ENCODE data around the gene MYL12B. TPM values are rescaled to one million over a fixed set of nuclear protein-coding genes. Genes with fewer than 3 reads are reported as not detected.

Gene MYL12B
- total RNA-seq, 1 experiment from 2014 or later = 229 TPM

- no peak overlapping the region for H3K4me3 Mint-ChIP-seq (ENCODE audit: unreplicated experiment)
- BruUV-seq (replicated peaks) = no TSS peak
- no peak for DNase-seq (ENCODE audit: unreplicated experiment)
- no peak for TF ChIP-seq CTCF (IDR thresholded peaks at IDR 0.05; ENCODE audit: unreplicated experiment)
- no peaks in the 10 kb centered on the region for H3K27me3 Mint-ChIP-seq (ENCODE audit: insufficient read depth, unreplicated experiment)
- H3K27ac Mint-ChIP-seq (ENCODE audit: low read depth, unreplicated experiment) = no peak overlapping the region
- no peaks in the 10 kb centered on the region for H3K9me3 Mint-ChIP-seq (ENCODE audit: unreplicated experiment)
- peaks cover 11% of the 10 kb centered on the region for H3K4me1 Mint-ChIP-seq (ENCODE audit: insufficient read depth, unreplicated experiment)
- ChIA-PET CTCF (interaction anchor here (0.5 to 0.6 kb wide), 3 partner anchors 19 to 222 kb away, joined by 3 to 5 read pairs (median 5); no protein-coding TSS in a partner anchor), POLR2A (interaction anchor here (0.6 to 1.2 kb wide), 3 partner anchors 11 to 31 kb away, joined by 3 to 4 read pairs (median 4); no protein-coding TSS in a partner anchor)
- H3K36me3 Mint-ChIP-seq (ENCODE audit: insufficient read depth, unreplicated experiment) = no peaks in the 10 kb centered on the region
- intact Hi-C loops (cut with micrococcal nuclease) = no loop called here
These were observed 46.9 kb upstream of the MYL12B start for GRCh38 chr18:3214855-3215637.

- no peaks in the 10 kb centered on the region for H3K27me3 Mint-ChIP-seq (ENCODE audit: insufficient read depth, unreplicated experiment)
- intact Hi-C loops (cut with micrococcal nuclease) = no loop called here
- no peak for TF ChIP-seq CTCF (IDR thresholded peaks at IDR 0.05; ENCODE audit: unreplicated experiment)
- DNase-seq (ENCODE audit: unreplicated experiment) = no peak
- no TSS peak for BruUV-seq (replicated peaks)
- no peaks in the 10 kb centered on the region for H3K9me3 Mint-ChIP-seq (ENCODE audit: unreplicated experiment)
- ChIA-PET CTCF (no interaction called here), POLR2A (interaction anchor here (0.6 kb wide), 1 partner anchor 29 kb away, joined by 3 read pairs; no protein-coding TSS in a partner anchor)
- H3K27ac Mint-ChIP-seq (ENCODE audit: low read depth, unreplicated experiment) = peak overlapping the region; percentile 32
- peaks cover 7% of the 10 kb centered on the region for H3K4me1 Mint-ChIP-seq (ENCODE audit: insufficient read depth, unreplicated experiment)
- H3K4me3 Mint-ChIP-seq (ENCODE audit: unreplicated experiment) = no peak overlapping the region
- H3K36me3 Mint-ChIP-seq (ENCODE audit: insufficient read depth, unreplicated experiment) = no peaks in the 10 kb centered on the region
These were observed 44.9 kb upstream of the MYL12B start for GRCh38 chr18:3216987-3217386.

- no TSS peak for BruUV-seq (replicated peaks)
- ChIA-PET POLR2A (interaction anchor here (0.7 to 1.2 kb wide), 4 partner anchors 12 to 45 kb away, joined by 3 read pairs; no protein-coding TSS in a partner anchor), CTCF (interaction anchor here (0.6 to 0.9 kb wide), 3 partner anchors 12 to 270 kb away, joined by 3 to 4 read pairs (median 3); no protein-coding TSS in a partner anchor)
- peaks cover 6% of the 10 kb centered on the region for H3K36me3 Mint-ChIP-seq (ENCODE audit: insufficient read depth, unreplicated experiment)
- peak; percentile 36 for DNase-seq (ENCODE audit: unreplicated experiment)
- peaks cover 7% of the 10 kb centered on the region for H3K4me1 Mint-ChIP-seq (ENCODE audit: insufficient read depth, unreplicated experiment)
- intact Hi-C loops (cut with micrococcal nuclease) = no loop called here
- H3K27ac Mint-ChIP-seq (ENCODE audit: low read depth, unreplicated experiment) = peak overlapping the region; percentile 32
- no peak for TF ChIP-seq CTCF (IDR thresholded peaks at IDR 0.05; ENCODE audit: unreplicated experiment)
- no peaks in the 10 kb centered on the region for H3K27me3 Mint-ChIP-seq (ENCODE audit: insufficient read depth, unreplicated experiment)
- H3K4me3 Mint-ChIP-seq (ENCODE audit: unreplicated experiment) = no peak overlapping the region
- no peaks in the 10 kb centered on the region for H3K9me3 Mint-ChIP-seq (ENCODE audit: unreplicated experiment)
These were observed 43.8 kb upstream of the MYL12B start for GRCh38 chr18:3217948-3218647.

GRCh38 chr18:3218819-3219218, 43.1 kb upstream of the MYL12B start:
- Mint-ChIP-seq H3K4me3 (ENCODE audit: unreplicated experiment) (no peak overlapping the region), H3K9me3 (ENCODE audit: unreplicated experiment) (no peaks in the 10 kb centered on the region), H3K27me3 (ENCODE audit: insufficient read depth, unreplicated experiment) (no peaks in the 10 kb centered on the region), H3K4me1 (ENCODE audit: insufficient read depth, unreplicated experiment) (peaks cover 7% of the 10 kb centered on the region), H3K36me3 (ENCODE audit: insufficient read depth, unreplicated experiment) (peaks cover 6% of the 10 kb centered on the region), H3K27ac (ENCODE audit: low read depth, unreplicated experiment) (no peak overlapping the region)
- no peak for DNase-seq (ENCODE audit: unreplicated experiment)
- ChIA-PET CTCF (interaction anchor here (0.9 to 2.2 kb wide), 2 partner anchors 10 to 271 kb away, joined by 4 to 9 read pairs; no protein-coding TSS in a partner anchor), POLR2A (interaction anchor here (0.7 to 1.2 kb wide), 3 partner anchors 10 to 44 kb away, joined by 3 read pairs; no protein-coding TSS in a partner anchor)
- BruUV-seq (replicated peaks) = no TSS peak
- no peak for TF ChIP-seq CTCF (IDR thresholded peaks at IDR 0.05; ENCODE audit: unreplicated experiment)
- intact Hi-C loops (cut with micrococcal nuclease) = no loop called here

Data from MCF 10A (cell line).